22Rv1 (cell line): ENCODE data around the gene ZNF429.

ENCODE experiments used
- CTCF ChIP-seq: fragments of 450-650 bp; IDR thresholded peaks from 2 replicates; pipeline ENCODE4 v1.5.1; 2017; ENCODE audit warnings: mild to moderate bottlenecking
- ZFX ChIP-seq: fragments of 450-650 bp; IDR thresholded peaks from 2 replicates; pipeline ENCODE4 v1.6.1; 2017; ENCODE audit warnings: antibody characterized with exemption, borderline replicate concordance

- TF ChIP-seq CTCF (no peak), ZFX (no peak)
Measured at GRCh38 chr19:21466627-21467026, 38.8 kb upstream of the ZNF429 start.
